Neural cell (in vitro differentiated cells): Measurements from ENCODE around the gene INHBC.

Experiments used
- EP300 ChIP-seq: fragments of 450-650 bp; conservative IDR thresholded peaks from 2 replicates; pipeline ENCODE4 v1.6.1; 2014; ENCODE audit warnings: antibody characterized with exemption, mild to moderate bottlenecking, moderate library complexity; ENCODE audit not compliant: poor library complexity, severe bottlenecking
- EZH2 ChIP-seq: fragments of 200-600, 300-800 bp; shearing (Covaris generic), sonication (generic); IDR thresholded peaks from 2 replicates; pipeline ENCODE4 v1.6.1; 2014; ENCODE audit warnings: antibody characterized with exemption, low read length, borderline replicate concordance, mild to moderate bottlenecking; ENCODE audit not compliant: insufficient read depth, poor library complexity, severe bottlenecking
- TF ChIP-seq, protein P1 (sequence below): fragments of 450-650 bp; IDR thresholded peaks from 2 replicates; pipeline ENCODE4 v1.5.1; 2014; ENCODE audit warnings: antibody characterized with exemption, mild to moderate bottlenecking, moderate library complexity; ENCODE audit not compliant: poor library complexity, severe bottlenecking
- TF ChIP-seq, protein P2 (sequence below): IDR thresholded peaks from 2 replicates; pipeline ENCODE4 v1.6.1; 2012; ENCODE audit warnings: borderline replicate concordance

GRCh38 chr12:57438400-57438799 lies 3.8 kb downstream of the INHBC start:
- TF ChIP-seq EP300 (no peak), EZH2 (no peak)
- TF ChIP-seq, protein P1, sequence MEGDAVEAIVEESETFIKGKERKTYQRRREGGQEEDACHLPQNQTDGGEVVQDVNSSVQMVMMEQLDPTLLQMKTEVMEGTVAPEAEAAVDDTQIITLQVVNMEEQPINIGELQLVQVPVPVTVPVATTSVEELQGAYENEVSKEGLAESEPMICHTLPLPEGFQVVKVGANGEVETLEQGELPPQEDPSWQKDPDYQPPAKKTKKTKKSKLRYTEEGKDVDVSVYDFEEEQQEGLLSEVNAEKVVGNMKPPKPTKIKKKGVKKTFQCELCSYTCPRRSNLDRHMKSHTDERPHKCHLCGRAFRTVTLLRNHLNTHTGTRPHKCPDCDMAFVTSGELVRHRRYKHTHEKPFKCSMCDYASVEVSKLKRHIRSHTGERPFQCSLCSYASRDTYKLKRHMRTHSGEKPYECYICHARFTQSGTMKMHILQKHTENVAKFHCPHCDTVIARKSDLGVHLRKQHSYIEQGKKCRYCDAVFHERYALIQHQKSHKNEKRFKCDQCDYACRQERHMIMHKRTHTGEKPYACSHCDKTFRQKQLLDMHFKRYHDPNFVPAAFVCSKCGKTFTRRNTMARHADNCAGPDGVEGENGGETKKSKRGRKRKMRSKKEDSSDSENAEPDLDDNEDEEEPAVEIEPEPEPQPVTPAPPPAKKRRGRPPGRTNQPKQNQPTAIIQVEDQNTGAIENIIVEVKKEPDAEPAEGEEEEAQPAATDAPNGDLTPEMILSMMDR: no peak
- TF ChIP-seq, protein P2, sequence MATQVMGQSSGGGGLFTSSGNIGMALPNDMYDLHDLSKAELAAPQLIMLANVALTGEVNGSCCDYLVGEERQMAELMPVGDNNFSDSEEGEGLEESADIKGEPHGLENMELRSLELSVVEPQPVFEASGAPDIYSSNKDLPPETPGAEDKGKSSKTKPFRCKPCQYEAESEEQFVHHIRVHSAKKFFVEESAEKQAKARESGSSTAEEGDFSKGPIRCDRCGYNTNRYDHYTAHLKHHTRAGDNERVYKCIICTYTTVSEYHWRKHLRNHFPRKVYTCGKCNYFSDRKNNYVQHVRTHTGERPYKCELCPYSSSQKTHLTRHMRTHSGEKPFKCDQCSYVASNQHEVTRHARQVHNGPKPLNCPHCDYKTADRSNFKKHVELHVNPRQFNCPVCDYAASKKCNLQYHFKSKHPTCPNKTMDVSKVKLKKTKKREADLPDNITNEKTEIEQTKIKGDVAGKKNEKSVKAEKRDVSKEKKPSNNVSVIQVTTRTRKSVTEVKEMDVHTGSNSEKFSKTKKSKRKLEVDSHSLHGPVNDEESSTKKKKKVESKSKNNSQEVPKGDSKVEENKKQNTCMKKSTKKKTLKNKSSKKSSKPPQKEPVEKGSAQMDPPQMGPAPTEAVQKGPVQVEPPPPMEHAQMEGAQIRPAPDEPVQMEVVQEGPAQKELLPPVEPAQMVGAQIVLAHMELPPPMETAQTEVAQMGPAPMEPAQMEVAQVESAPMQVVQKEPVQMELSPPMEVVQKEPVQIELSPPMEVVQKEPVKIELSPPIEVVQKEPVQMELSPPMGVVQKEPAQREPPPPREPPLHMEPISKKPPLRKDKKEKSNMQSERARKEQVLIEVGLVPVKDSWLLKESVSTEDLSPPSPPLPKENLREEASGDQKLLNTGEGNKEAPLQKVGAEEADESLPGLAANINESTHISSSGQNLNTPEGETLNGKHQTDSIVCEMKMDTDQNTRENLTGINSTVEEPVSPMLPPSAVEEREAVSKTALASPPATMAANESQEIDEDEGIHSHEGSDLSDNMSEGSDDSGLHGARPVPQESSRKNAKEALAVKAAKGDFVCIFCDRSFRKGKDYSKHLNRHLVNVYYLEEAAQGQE: no peak
